ENCODE results near the gene CERK.

Gene CERK

GRCh38 chr22:46761539-46762237, 23.6 kb upstream of the CERK start:
- Histone ChIP-seq H3K79me2 (ENCODE audit: insufficient read depth, low read depth) (peaks cover 26% of the 10 kb centered on the region; the same call in 1 of the 2 replicates), H3K27ac (peak overlapping the region; percentile 80), H3K9ac (peak overlapping the region; percentile 90), H2AFZ (ENCODE audit: low read depth) (peak overlapping the region; percentile 69), H3K36me3 (ENCODE audit: insufficient read depth) (no peaks in the 10 kb centered on the region), H3K4me3 (IDR thresholded peaks at IDR 0.05; ENCODE audit: insufficient read depth, low read depth, low read length) (no peak overlapping the region), H3K27me3 (ENCODE audit: insufficient read depth, low read depth) (no peaks in the 10 kb centered on the region), H4K20me1 (ENCODE audit: insufficient read depth) (no peaks in the 10 kb centered on the region), H3K4me2 (peak overlapping the region; percentile 60; the same call in 1 of the 2 replicates), H3K4me1 (ENCODE audit: low read depth, poor library complexity, severe bottlenecking) (peaks cover 12% of the 10 kb centered on the region)
- TF ChIP-seq CTCF (conservative IDR thresholded peaks at IDR 0.05; ENCODE audit: low read depth, low read length): no peak

- Histone ChIP-seq H4K20me1 (ENCODE audit: insufficient read depth) (no peaks in the 10 kb centered on the region), H3K4me1 (ENCODE audit: low read depth, poor library complexity, severe bottlenecking) (peaks cover 12% of the 10 kb centered on the region), H3K4me2 (peak overlapping the region; percentile 60; the same call in 1 of the 2 replicates), H3K36me3 (ENCODE audit: insufficient read depth) (no peaks in the 10 kb centered on the region), H3K27me3 (ENCODE audit: insufficient read depth, low read depth) (no peaks in the 10 kb centered on the region), H2AFZ (ENCODE audit: low read depth) (no peak overlapping the region), H3K9ac (no peak overlapping the region), H3K4me3 (IDR thresholded peaks at IDR 0.05; ENCODE audit: insufficient read depth, low read depth, low read length) (no peak overlapping the region), H3K79me2 (ENCODE audit: insufficient read depth, low read depth) (peaks cover 19% of the 10 kb centered on the region; the same call in 1 of the 2 replicates), H3K27ac (no peak overlapping the region)
- TF ChIP-seq CTCF (conservative IDR thresholded peaks at IDR 0.05; ENCODE audit: low read depth, low read length): no peak
Observed at GRCh38 chr22:46761017-46761416, 23.0 kb upstream of the CERK start.

- H3K4me1 ChIP-seq (ENCODE audit: low read depth, poor library complexity, severe bottlenecking): peaks cover 12% of the 10 kb centered on the region
- H3K36me3 ChIP-seq (ENCODE audit: insufficient read depth): no peaks in the 10 kb centered on the region
- H4K20me1 ChIP-seq (ENCODE audit: insufficient read depth): no peaks in the 10 kb centered on the region
- peak; percentile 62; the same call in 1 of the 2 replicates for TF ChIP-seq CTCF (conservative IDR thresholded peaks at IDR 0.05; ENCODE audit: low read depth, low read length)
- H3K9ac ChIP-seq: no peak overlapping the region
- H3K79me2 ChIP-seq (ENCODE audit: insufficient read depth, low read depth): peaks cover 12% of the 10 kb centered on the region; the same call in 1 of the 2 replicates
- no peak overlapping the region for H3K4me2 ChIP-seq
- H2AFZ ChIP-seq (ENCODE audit: low read depth): no peak overlapping the region
- H3K27ac ChIP-seq: no peak overlapping the region
- no peaks in the 10 kb centered on the region for H3K27me3 ChIP-seq (ENCODE audit: insufficient read depth, low read depth)
- H3K4me3 ChIP-seq (IDR thresholded peaks at IDR 0.05; ENCODE audit: insufficient read depth, low read depth, low read length): no peak overlapping the region
Observed at GRCh38 chr22:46758867-46759290, 20.8 kb upstream of the CERK start.

GRCh38 chr22:46758121-46758520, 20.1 kb upstream of the CERK start:
- Histone ChIP-seq H3K4me2 (no peak overlapping the region), H3K36me3 (ENCODE audit: insufficient read depth) (no peaks in the 10 kb centered on the region), H3K27ac (no peak overlapping the region), H3K27me3 (ENCODE audit: insufficient read depth, low read depth) (no peaks in the 10 kb centered on the region), H3K79me2 (ENCODE audit: insufficient read depth, low read depth) (peaks cover 6% of the 10 kb centered on the region; the same call in 1 of the 2 replicates), H3K9ac (no peak overlapping the region), H3K4me1 (ENCODE audit: low read depth, poor library complexity, severe bottlenecking) (peaks cover 6% of the 10 kb centered on the region), H2AFZ (ENCODE audit: low read depth) (no peak overlapping the region), H3K4me3 (IDR thresholded peaks at IDR 0.05; ENCODE audit: insufficient read depth, low read depth, low read length) (no peak overlapping the region), H4K20me1 (ENCODE audit: insufficient read depth) (no peaks in the 10 kb centered on the region)
- TF ChIP-seq CTCF (conservative IDR thresholded peaks at IDR 0.05; ENCODE audit: low read depth, low read length): no peak
